GM19193 (cell line): Measurements from ENCODE around the gene TMEM231.

Experiments used
- POLR2A ChIP-seq: IDR thresholded peaks from 4 replicates; pipeline ENCODE4 v1.6.1; 2011; ENCODE audit not compliant: insufficient read depth, insufficient read length; ENCODE audit errors: extremely low read depth

Gene TMEM231

DNA sequence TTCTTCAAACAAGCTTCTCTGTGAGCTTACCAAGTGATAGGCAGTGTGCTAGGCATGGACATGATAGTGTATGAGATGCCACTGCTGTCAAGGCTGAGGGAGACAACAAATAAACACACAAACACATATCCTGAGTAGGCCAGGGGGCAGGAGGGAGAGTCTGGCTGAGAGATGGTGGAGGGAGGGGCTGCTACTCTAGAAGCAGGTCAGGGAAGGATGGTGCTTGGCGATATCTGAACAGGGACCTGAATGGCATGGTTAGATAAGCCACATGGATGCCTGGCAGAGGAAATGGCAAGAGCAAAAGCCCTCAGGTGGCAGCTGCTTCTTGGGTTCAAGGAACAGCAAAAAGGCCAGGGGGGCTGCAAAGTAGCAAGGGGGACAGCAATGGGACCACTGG, 52.3 kb downstream of the TMEM231 start:
- no peak for TF ChIP-seq POLR2A

GRCh38 chr16:75502916-75503605, 53.0 kb downstream of the TMEM231 start:
- TF ChIP-seq POLR2A = no peak

- TF ChIP-seq POLR2A = no peak
Measured at GRCh38 chr16:75501359-75501758, 54.7 kb downstream of the TMEM231 start.

DNA sequence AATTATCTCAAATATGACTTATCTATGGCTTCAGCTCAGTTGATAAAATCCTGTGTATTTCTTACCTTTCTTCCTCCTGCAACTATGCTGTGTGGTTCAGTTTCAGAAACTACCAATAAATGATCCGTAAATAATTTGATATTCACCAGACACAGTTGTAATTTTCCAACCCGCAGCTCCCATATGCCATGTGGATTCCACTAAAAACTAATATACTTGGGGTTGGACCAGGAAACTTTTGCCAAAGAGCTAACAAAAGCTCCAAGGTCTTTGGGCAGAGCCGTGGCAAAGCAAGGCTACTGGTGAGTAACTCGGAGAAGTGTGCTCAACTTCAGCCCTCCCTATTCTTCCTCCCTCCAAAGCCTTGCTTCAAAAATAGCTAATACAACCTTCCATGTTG, 58.5 kb downstream of the TMEM231 start:
- no peak for TF ChIP-seq POLR2A

- peak; percentile 50 for TF ChIP-seq POLR2A
Measured at GRCh38 chr16:75495076-75495674, 60.9 kb downstream of the TMEM231 start, which contains the start of gene CHST6. Gene CHST6, minus strand, starts transcription at chr16:75495441. Its CDS starts 15,613 bp downstream, at chr16:75479828.

DNA sequence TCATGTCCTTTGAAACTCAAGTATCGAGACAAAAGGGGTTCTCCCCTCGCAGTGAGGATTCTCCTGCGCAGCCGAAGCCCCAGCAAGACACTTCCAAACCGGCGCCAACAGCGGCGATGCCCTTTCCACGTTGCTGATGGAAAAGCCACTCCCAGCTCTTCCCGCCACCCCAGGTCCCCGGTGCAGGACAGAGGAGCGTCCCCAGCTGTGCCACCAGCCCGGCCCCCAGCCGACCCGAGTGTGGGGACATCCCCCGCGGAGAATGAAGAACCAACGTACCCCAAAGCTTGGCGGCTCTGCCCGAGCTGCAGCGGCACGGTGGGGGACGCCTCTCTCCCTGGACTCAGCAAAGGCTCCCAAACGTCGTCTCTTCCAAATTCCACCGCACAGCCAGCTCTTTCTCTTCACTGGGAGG, 61.4 kb downstream of the TMEM231 start:
- TF ChIP-seq POLR2A = no peak

DNA sequence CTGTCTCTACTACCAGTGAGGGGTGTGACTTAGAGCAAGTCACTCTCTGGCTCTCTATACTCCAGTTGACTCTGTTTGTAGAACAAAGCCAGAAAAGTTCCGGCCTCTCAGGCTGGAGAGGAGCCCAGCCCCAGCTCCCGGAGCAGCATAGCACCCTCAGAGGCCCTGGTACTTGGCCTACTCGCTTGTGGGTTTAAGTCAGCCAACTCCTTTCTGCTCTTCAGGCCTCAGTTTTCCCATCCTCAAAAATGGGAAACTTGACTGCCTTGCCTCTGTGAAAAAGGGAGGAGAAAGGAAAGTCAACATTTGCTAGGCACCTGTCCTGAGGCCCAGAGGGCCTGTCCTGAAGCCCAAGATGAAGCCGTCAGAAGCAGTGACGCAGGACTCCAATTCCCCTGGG, 61.9 kb downstream of the TMEM231 start:
- no peak for TF ChIP-seq POLR2A

DNA sequence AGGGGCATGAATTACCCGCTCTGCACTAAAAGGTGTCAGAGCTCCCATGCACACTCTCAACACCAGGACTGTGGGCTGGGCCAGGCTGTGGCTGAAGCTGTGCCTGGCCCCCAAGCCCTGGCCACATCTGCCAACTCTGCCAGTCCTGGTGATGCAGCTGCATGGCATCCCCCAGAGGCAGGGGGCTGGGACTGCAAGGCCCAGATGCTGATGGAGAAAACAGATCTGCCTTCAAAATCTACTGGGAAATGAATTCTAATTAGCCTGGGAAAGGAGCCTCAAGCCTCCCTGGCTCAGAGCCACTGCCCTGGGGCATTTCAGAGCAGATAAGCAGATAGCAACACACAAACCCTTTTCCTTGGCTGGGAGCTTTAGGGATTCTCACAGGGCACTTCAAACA, 64.2 kb downstream of the TMEM231 start:
- TF ChIP-seq POLR2A = no peak

DNA sequence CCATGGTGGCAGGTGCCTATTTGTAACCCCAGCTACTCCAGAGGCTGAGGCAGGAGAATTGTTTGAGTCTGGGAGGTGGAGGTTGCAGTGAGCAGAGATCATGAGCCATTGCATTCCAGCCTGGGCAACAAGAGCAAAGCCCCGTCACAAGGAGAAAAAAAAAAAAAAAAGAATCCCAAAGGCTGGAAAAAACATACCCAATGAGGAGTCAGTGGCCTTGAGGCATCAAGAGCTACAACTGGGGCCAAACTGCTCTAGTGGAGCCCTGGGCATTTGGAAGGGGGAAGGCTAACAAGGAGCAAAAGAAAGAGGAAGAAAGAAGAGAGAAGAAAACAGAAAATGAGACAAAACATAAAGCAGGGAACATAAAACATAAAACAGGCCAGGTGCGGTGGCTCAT, 67.7 kb downstream of the TMEM231 start:
- TF ChIP-seq POLR2A = no peak
